DMS114 treated with DMSO at 0.1 percent for 48 hours (cell line): ENCODE measurements around the gene RGL3.
"Not testable (repeated sequence)": the region's sequence is repeated elsewhere in the genome, so short reads cannot be mapped to it uniquely, and the experiment has no call there.

Source experiments
- DNase-seq: peaks from one replicate; lab custom pipeline; 2025; ENCODE audit not compliant: unreplicated experiment; lab: John Stamatoyannopoulos, UW

Gene RGL3

GRCh38 chr19:11384778-11385129 is 34.4 kb downstream of the RGL3 start:
- no peak for DNase-seq

GRCh38 chr19:11383706-11384048 is 35.4 kb downstream of the RGL3 start:
- no peak for DNase-seq

GRCh38 chr19:11382898-11383705 is 36.0 kb downstream of the RGL3 start:
- peak; percentile 17 for DNase-seq

GRCh38 chr19:11380653-11381537 is 38.2 kb downstream of the RGL3 start:
- DNase-seq, result peak; percentile 91

- no peak for DNase-seq
Measured at GRCh38 chr19:11379857-11380350, 39.2 kb downstream of the RGL3 start.

GRCh38 chr19:11379269-11379845 is 39.8 kb downstream of the RGL3 start:
- not testable (repeated sequence) for DNase-seq

GRCh38 chr19:11378319-11379189 is 40.6 kb downstream of the RGL3 start:
- peak; percentile 31 for DNase-seq

- no peak for DNase-seq
Measured at GRCh38 chr19:11377756-11378155, 41.4 kb downstream of the RGL3 start.

GRCh38 chr19:11377237-11377636 is 41.9 kb downstream of the RGL3 start:
- no peak for DNase-seq

GRCh38 chr19:11375143-11375948 is 43.8 kb downstream of the RGL3 start:
- no peak for DNase-seq

GRCh38 chr19:11374433-11375142 is 44.5 kb downstream of the RGL3 start, which contains the start of gene SWSAP1:
TSS of gene SWSAP1 (plus strand) at chr19:11374666. CDS start at chr19:11374681, 15 bp downstream.
- peak; percentile 98 for DNase-seq

GRCh38 chr19:11373885-11374432 is 45.2 kb downstream of the RGL3 start:
- no peak for DNase-seq

GRCh38 chr19:11373166-11373884 is 45.8 kb downstream of the RGL3 start:
- no peak for DNase-seq

- no peak for DNase-seq
Measured at GRCh38 chr19:11370744-11371143, 48.4 kb downstream of the RGL3 start.

GRCh38 chr19:11367528-11367927 is 51.6 kb downstream of the RGL3 start:
- no peak for DNase-seq

GRCh38 chr19:11365557-11366117 is 53.5 kb downstream of the RGL3 start:
- DNase-seq, result no peak

GRCh38 chr19:11364935-11365334 is 54.2 kb downstream of the RGL3 start:
- DNase-seq, result no peak
